Astrocyte (in vitro differentiated cells and primary cell): ENCODE data around the gene SLC44A2. TPM values are rescaled to one million over a fixed set of nuclear protein-coding genes. Genes with fewer than 3 reads are reported as not detected.

Experiments
- DNase-seq: peaks from one replicate; pipeline ENCODE4 v3.0.0-alpha.2; 2010; ENCODE audit warnings: low read depth
- FAIRE-seq: peaks from 2 replicates; lab custom pipeline; 2011; peaks lifted over from hg19 to GRCh38; lab: Jason Lieb, UNC
- H2AFZ ChIP-seq: 2 replicates; pipeline ENCODE4 v1.6.0; 2012; ENCODE audit warnings: low read depth, low read length, inconsistent platforms
- H3K27ac ChIP-seq: 2 replicates; pipeline ENCODE4 v1.5.1; 2011; ENCODE audit warnings: low read depth, low read length, inconsistent platforms
- H3K27me3 ChIP-seq: 2 replicates; pipeline ENCODE4 v1.6.0; 2011; ENCODE audit warnings: low read length, inconsistent platforms; ENCODE audit not compliant: insufficient read depth
- H3K36me3 ChIP-seq: 2 replicates; pipeline ENCODE4 v1.5.1; 2011; ENCODE audit warnings: low read length, inconsistent platforms; ENCODE audit not compliant: insufficient read depth
- H3K4me1 ChIP-seq: 2 replicates; pipeline ENCODE4 v1.5.1; 2011; ENCODE audit warnings: low read length, inconsistent platforms; ENCODE audit not compliant: insufficient read depth
- H3K4me2 ChIP-seq: 2 replicates; pipeline ENCODE4 v1.6.0; 2012; ENCODE audit warnings: low read length, inconsistent platforms
- H3K4me3 ChIP-seq: 2 replicates; pipeline ENCODE4 v1.5.1; 2011; ENCODE audit warnings: low read depth, mild to moderate bottlenecking, low read length, inconsistent platforms; ENCODE audit not compliant: insufficient read depth
- H3K79me2 ChIP-seq: 2 replicates; pipeline ENCODE4 v1.6.0; 2012; ENCODE audit warnings: mild to moderate bottlenecking, low read length, inconsistent platforms; ENCODE audit not compliant: insufficient read depth
- H3K9ac ChIP-seq: 2 replicates; pipeline ENCODE4 v1.6.0; 2012; ENCODE audit warnings: mild to moderate bottlenecking, low read length, inconsistent platforms
- H3K9me3 ChIP-seq: 2 replicates; pipeline ENCODE4 v1.5.1; 2012; ENCODE audit warnings: low read depth, mild to moderate bottlenecking, low read length, inconsistent platforms; ENCODE audit not compliant: insufficient read depth
- H4K20me1 ChIP-seq: 2 replicates; pipeline ENCODE4 v1.6.0; 2012; ENCODE audit warnings: low read length, inconsistent platforms; ENCODE audit not compliant: insufficient read depth
- H3K27ac Mint-ChIP-seq: one replicate; pipeline ENCODE4 v1.8.0; 2021; ENCODE audit warnings: mild to moderate bottlenecking, mixed read lengths; ENCODE audit not compliant: unreplicated experiment
- H3K27me3 Mint-ChIP-seq: one replicate; pipeline ENCODE4 v1.8.0; 2021; ENCODE audit warnings: low read depth, mixed read lengths; ENCODE audit not compliant: unreplicated experiment
- H3K36me3 Mint-ChIP-seq: one replicate; pipeline ENCODE4 v1.8.0; 2021; ENCODE audit warnings: low read depth, mixed read lengths; ENCODE audit not compliant: unreplicated experiment
- H3K4me1 Mint-ChIP-seq: one replicate; pipeline ENCODE4 v1.8.0; 2021; ENCODE audit warnings: low read depth, mixed read lengths; ENCODE audit not compliant: unreplicated experiment
- H3K4me3 Mint-ChIP-seq: one replicate; pipeline ENCODE4 v1.8.0; 2021; ENCODE audit warnings: mild to moderate bottlenecking, moderate library complexity, mixed read lengths; ENCODE audit not compliant: unreplicated experiment
- H3K9me3 Mint-ChIP-seq: one replicate; pipeline ENCODE4 v1.8.0; 2021; ENCODE audit warnings: mild to moderate bottlenecking, mixed read lengths; ENCODE audit not compliant: unreplicated experiment
- CTCF ChIP-seq: IDR thresholded peaks from 2 replicates; pipeline ENCODE4 v1.5.1; 2011; ENCODE audit warnings: low read depth, mild to moderate bottlenecking, inconsistent platforms, low read length, moderate library complexity; ENCODE audit not compliant: insufficient read depth
- EZH2 ChIP-seq: IDR thresholded peaks from 2 replicates; pipeline ENCODE4 v1.6.1; 2012; ENCODE audit warnings: mild to moderate bottlenecking, low read length, inconsistent platforms; ENCODE audit not compliant: insufficient read depth
- total RNA-seq: library from RNA; stranded (reverse); gene quantifications from 2 replicates; pipeline ENCODE4 v1.2.1, GENCODE V29; 2021

SLC44A2 gene
- total RNA-seq, 1 donor from 2014 or later: 91.6 TPM

DNA sequence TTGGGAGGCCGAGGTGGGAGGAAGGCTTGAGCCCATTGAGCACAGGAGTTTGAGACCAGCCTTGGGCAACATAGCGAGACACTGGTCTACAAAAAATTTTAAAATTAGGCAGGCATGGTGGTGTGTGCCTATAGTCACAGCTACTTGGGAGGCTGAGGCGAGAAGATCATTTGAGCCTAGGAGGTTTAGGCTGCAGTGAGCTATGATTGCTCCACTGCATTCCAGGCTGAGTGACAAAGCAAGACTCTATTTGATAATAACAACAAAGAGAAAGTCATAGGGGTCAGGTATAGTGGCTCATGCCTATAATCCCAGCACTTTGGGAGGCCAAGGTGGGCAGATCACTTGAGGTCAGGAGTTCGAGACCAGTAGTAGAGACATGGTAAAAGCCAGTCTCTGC, 4.6 kb upstream of the SLC44A2 start:
- Histone ChIP-seq H3K9ac (no peak overlapping the region), H3K27ac (no peak overlapping the region), H3K79me2 (peaks cover 28% of the 10 kb centered on the region), H3K27me3 (no peaks in the 10 kb centered on the region), H3K4me3 (no peak overlapping the region), H4K20me1 (peaks cover 11% of the 10 kb centered on the region), H3K36me3 (no peaks in the 10 kb centered on the region), H3K4me2 (no peak overlapping the region), H2AFZ (no peak overlapping the region), H3K9me3 (no peaks in the 10 kb centered on the region), H3K4me1 (peaks cover 14% of the 10 kb centered on the region)
- no peak for FAIRE-seq
- Mint-ChIP-seq H3K27ac (no peak overlapping the region), H3K27me3 (no peaks in the 10 kb centered on the region), H3K4me3 (no peak overlapping the region), H3K4me1 (peaks cover 7% of the 10 kb centered on the region), H3K9me3 (no peaks in the 10 kb centered on the region), H3K36me3 (peaks cover 5% of the 10 kb centered on the region)
- DNase-seq: no peak
- no peak for TF ChIP-seq CTCF
- no peak for TF ChIP-seq EZH2

DNA sequence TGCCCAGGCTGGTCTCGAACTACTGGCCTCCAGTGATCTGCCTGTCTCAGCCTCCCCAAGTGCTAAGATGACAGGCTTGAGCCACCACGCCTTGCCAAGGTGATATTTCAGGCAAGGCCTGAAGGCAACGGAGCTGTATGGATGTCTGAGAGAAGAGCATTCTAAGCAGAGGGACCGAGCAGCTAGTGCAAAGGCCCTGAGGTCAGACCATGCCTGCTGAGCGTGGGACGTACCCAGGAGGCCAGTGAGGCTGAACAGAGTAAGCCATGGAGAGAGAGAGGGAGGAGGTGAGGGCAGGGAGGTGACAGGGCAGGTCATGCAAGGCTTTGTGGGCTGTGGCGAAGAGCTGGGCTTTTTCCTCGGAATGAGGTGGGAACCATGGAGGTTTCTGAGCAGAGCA, 3.4 kb upstream of the SLC44A2 start:
- peaks cover 11% of the 10 kb centered on the region for H4K20me1 ChIP-seq
- no peaks in the 10 kb centered on the region for H3K9me3 Mint-ChIP-seq
- H3K4me3 Mint-ChIP-seq: no peak overlapping the region
- no peak overlapping the region for H3K27ac ChIP-seq
- FAIRE-seq (no peak), DNase-seq (no peak)
- H3K36me3 Mint-ChIP-seq: peaks cover 5% of the 10 kb centered on the region
- H3K4me1 Mint-ChIP-seq: peaks cover 7% of the 10 kb centered on the region
- H3K79me2 ChIP-seq: peaks cover 19% of the 10 kb centered on the region
- H3K9me3 ChIP-seq: no peaks in the 10 kb centered on the region
- TF ChIP-seq CTCF (no peak), EZH2 (no peak)
- no peak overlapping the region for H2AFZ ChIP-seq
- H3K27me3 ChIP-seq: no peaks in the 10 kb centered on the region
- H3K9ac ChIP-seq: no peak overlapping the region
- H3K27me3 Mint-ChIP-seq: no peaks in the 10 kb centered on the region
- peak overlapping the region; percentile 84 for H3K27ac Mint-ChIP-seq
- H3K4me3 ChIP-seq: no peak overlapping the region
- peaks cover 14% of the 10 kb centered on the region for H3K4me1 ChIP-seq
- H3K4me2 ChIP-seq: no peak overlapping the region
- no peaks in the 10 kb centered on the region for H3K36me3 ChIP-seq

GRCh38 chr19:10624585-10624984, 768 bp upstream of the SLC44A2 start:
- Histone ChIP-seq H3K4me3 (no peak overlapping the region), H3K79me2 (peaks cover 19% of the 10 kb centered on the region), H3K36me3 (no peaks in the 10 kb centered on the region), H3K27ac (no peak overlapping the region), H3K4me1 (peaks cover 5% of the 10 kb centered on the region), H3K27me3 (no peaks in the 10 kb centered on the region), H3K4me2 (peak overlapping the region; percentile 94), H3K9me3 (no peaks in the 10 kb centered on the region), H2AFZ (no peak overlapping the region), H3K9ac (peak overlapping the region; percentile 81), H4K20me1 (peaks cover 11% of the 10 kb centered on the region)
- H3K27ac Mint-ChIP-seq: no peak overlapping the region
- peak overlapping the region; percentile 80 for H3K4me3 Mint-ChIP-seq
- TF ChIP-seq EZH2: no peak
- no peak for FAIRE-seq
- no peaks in the 10 kb centered on the region for H3K27me3 Mint-ChIP-seq
- no peak for DNase-seq
- no peaks in the 10 kb centered on the region for H3K9me3 Mint-ChIP-seq
- H3K4me1 Mint-ChIP-seq: peaks cover 1% of the 10 kb centered on the region
- peaks cover 9% of the 10 kb centered on the region for H3K36me3 Mint-ChIP-seq
